Measurements from ENCODE around the gene ATOH7. TPM values are rescaled to one million over a fixed set of nuclear protein-coding genes. Genes with fewer than 3 reads are reported as not detected.
A peak's percentile ranks its signal among the peaks of the same experiment; 100 is the strongest.
"Not testable (repeated sequence)": the region's sequence is repeated elsewhere in the genome, so short reads cannot be mapped to it uniquely, and the experiment has no call there.

Gene ATOH7
- total RNA-seq, 1 experiment from 2014 or later: 1.1 TPM

- intact Hi-C loops (cut with micrococcal nuclease): loop anchor here (1.0 to 5.0 kb wide), 4 partner anchors 52 to 426 kb away; no protein-coding TSS in a partner anchor
- Histone ChIP-seq H3K36me3 (ENCODE audit: low read depth, low read length) (no peaks in the 10 kb centered on the region), H2AFZ (ENCODE audit: low read length) (peak overlapping the region; percentile 54), H3K9me2 (replicated peaks; ENCODE audit: low read length) (no peaks in the 10 kb centered on the region), H3F3A (ENCODE audit: low read length, unreplicated experiment) (no peaks in the 10 kb centered on the region), H3K4me3 (ENCODE audit: low read length) (no peak overlapping the region), H3K9me3 (ENCODE audit: low read length) (no peaks in the 10 kb centered on the region), H3K4me1 (ENCODE audit: insufficient read depth, low read length) (no peaks in the 10 kb centered on the region), H3K79me2 (ENCODE audit: low read length) (no peaks in the 10 kb centered on the region), H3K27ac (ENCODE audit: low read length) (no peak overlapping the region), H3K4me2 (ENCODE audit: low read length) (no peak overlapping the region), H3K27me3 (ENCODE audit: low read length) (no peaks in the 10 kb centered on the region), H4K20me1 (ENCODE audit: low read length) (no peaks in the 10 kb centered on the region), H3K9ac (ENCODE audit: low read length) (no peak overlapping the region)
- DNase-seq: peak; percentile 96
- TF ChIP-seq EZH2phosphoT487 (IDR thresholded peaks at IDR 0.05; ENCODE audit: borderline replicate concordance, low read length) (no peak), CTCF (conservative IDR thresholded peaks at IDR 0.05; ENCODE audit: low read depth, low read length) (peak; percentile 99), EZH2 (IDR thresholded peaks at IDR 0.05; ENCODE audit: low read length, unreplicated experiment) (no peak)
- peak; percentile 95 for ATAC-seq
- ChIA-PET POLR2A (ENCODE audit: unreplicated experiment) (no interaction called here), CTCF (interaction anchor here (0.5 to 1.3 kb wide), 2 partner anchors 125 to 393 kb away, joined by 3 to 8 read pairs; no protein-coding TSS in a partner anchor)
- BruUV-seq (replicated peaks): no TSS peak
These were observed 23.4 kb downstream of the ATOH7 start for GRCh38 chr10:68208424-68209042.

GRCh38 chr10:68202960-68203353 lies 29.0 kb downstream of the ATOH7 start:
- Histone ChIP-seq H3K79me2 (ENCODE audit: low read length) (no peaks in the 10 kb centered on the region), H3K36me3 (ENCODE audit: low read depth, low read length) (no peaks in the 10 kb centered on the region), H3K27me3 (ENCODE audit: low read length) (no peaks in the 10 kb centered on the region), H2AFZ (ENCODE audit: low read length) (no peak overlapping the region), H3K4me2 (ENCODE audit: low read length) (no peak overlapping the region), H3K4me3 (ENCODE audit: low read length) (no peak overlapping the region), H3K9me3 (ENCODE audit: low read length) (no peaks in the 10 kb centered on the region), H3F3A (ENCODE audit: low read length, unreplicated experiment) (no peaks in the 10 kb centered on the region), H3K9ac (ENCODE audit: low read length) (no peak overlapping the region), H3K27ac (ENCODE audit: low read length) (no peak overlapping the region), H4K20me1 (ENCODE audit: low read length) (no peaks in the 10 kb centered on the region), H3K9me2 (replicated peaks; ENCODE audit: low read length) (no peaks in the 10 kb centered on the region), H3K4me1 (ENCODE audit: insufficient read depth, low read length) (0 out of 2 replicates have a peak, but pooled peaks cover 5% of the 10 kb centered on the region)
- POLR2A ChIA-PET (ENCODE audit: unreplicated experiment): interaction anchor here (0.5 to 0.7 kb wide), 2 partner anchors 96 to 128 kb away, joined by 3 to 12 read pairs; no protein-coding TSS in a partner anchor
- TF ChIP-seq CTCF (conservative IDR thresholded peaks at IDR 0.05; ENCODE audit: low read depth, low read length): no peak
- no peak for TF ChIP-seq EZH2 (IDR thresholded peaks at IDR 0.05; ENCODE audit: low read length, unreplicated experiment)
- TF ChIP-seq EZH2phosphoT487 (IDR thresholded peaks at IDR 0.05; ENCODE audit: borderline replicate concordance, low read length): no peak
- BruUV-seq (replicated peaks): no TSS peak
- intact Hi-C loops (cut with micrococcal nuclease): no loop called here
- peak; percentile 99 for ATAC-seq
- CTCF ChIA-PET: interaction anchor here (0.7 to 1.2 kb wide), 3 partner anchors 10 to 414 kb away, joined by 3 to 5 read pairs (median 3); no protein-coding TSS in a partner anchor
- DNase-seq: peak; percentile 79

- no TSS peak for BruUV-seq (replicated peaks)
- no peak for ATAC-seq
- Histone ChIP-seq H3K79me2 (ENCODE audit: low read length) (no peaks in the 10 kb centered on the region), H3K27me3 (ENCODE audit: low read length) (no peaks in the 10 kb centered on the region), H3K9me3 (ENCODE audit: low read length) (no peaks in the 10 kb centered on the region), H3K9ac (ENCODE audit: low read length) (no peak overlapping the region), H3K36me3 (ENCODE audit: low read depth, low read length) (no peaks in the 10 kb centered on the region), H2AFZ (ENCODE audit: low read length) (no peak overlapping the region), H3F3A (ENCODE audit: low read length, unreplicated experiment) (no peaks in the 10 kb centered on the region), H3K27ac (ENCODE audit: low read length) (no peak overlapping the region), H3K9me2 (replicated peaks; ENCODE audit: low read length) (no peaks in the 10 kb centered on the region), H4K20me1 (ENCODE audit: low read length) (no peaks in the 10 kb centered on the region), H3K4me3 (ENCODE audit: low read length) (no peak overlapping the region), H3K4me2 (ENCODE audit: low read length) (no peak overlapping the region), H3K4me1 (ENCODE audit: insufficient read depth, low read length) (peaks cover 10% of the 10 kb centered on the region)
- TF ChIP-seq CTCF (conservative IDR thresholded peaks at IDR 0.05; ENCODE audit: low read depth, low read length) (no peak), EZH2phosphoT487 (IDR thresholded peaks at IDR 0.05; ENCODE audit: borderline replicate concordance, low read length) (no peak), EZH2 (IDR thresholded peaks at IDR 0.05; ENCODE audit: low read length, unreplicated experiment) (no peak)
- DNase-seq: no peak
- ChIA-PET CTCF (no interaction called here), POLR2A (ENCODE audit: unreplicated experiment) (no interaction called here)
- intact Hi-C loops (cut with micrococcal nuclease): no loop called here
These were observed 35.2 kb downstream of the ATOH7 start for GRCh38 chr10:68196701-68197100.

- H3K4me2 ChIP-seq (ENCODE audit: low read length); H3K79me2 ChIP-seq (ENCODE audit: low read length); H3K27ac ChIP-seq (ENCODE audit: low read length); H2AFZ ChIP-seq (ENCODE audit: low read length); intact Hi-C loops (cut with micrococcal nuclease); ATAC-seq; H3K9me3 ChIP-seq (ENCODE audit: low read length); H3K27me3 ChIP-seq (ENCODE audit: low read length); BruUV-seq (replicated peaks); H3K4me3 ChIP-seq (ENCODE audit: low read length); H3K9me2 ChIP-seq (replicated peaks; ENCODE audit: low read length); H3K36me3 ChIP-seq (ENCODE audit: low read depth, low read length); DNase-seq; CTCF ChIA-PET; H3F3A ChIP-seq (ENCODE audit: low read length, unreplicated experiment); H3K9ac ChIP-seq (ENCODE audit: low read length); H4K20me1 ChIP-seq (ENCODE audit: low read length); POLR2A ChIA-PET (ENCODE audit: unreplicated experiment): not testable (repeated sequence)
- peaks cover 13% of the 10 kb centered on the region for H3K4me1 ChIP-seq (ENCODE audit: insufficient read depth, low read length)
These were observed 36.1 kb downstream of the ATOH7 start for GRCh38 chr10:68195776-68196175.

Measured in PC-3 (cell line).